22Rv1 (cell line): Measurements from ENCODE around the gene ATG2B.

Experiments
- H3K27ac ChIP-seq: fragments of 450-650 bp; 2 replicates; pipeline ENCODE4 v1.5.1; 2017
- CTCF ChIP-seq: fragments of 450-650 bp; IDR thresholded peaks from 2 replicates; pipeline ENCODE4 v1.5.1; 2017; ENCODE audit warnings: mild to moderate bottlenecking
- ZFX ChIP-seq: fragments of 450-650 bp; IDR thresholded peaks from 2 replicates; pipeline ENCODE4 v1.6.1; 2017; ENCODE audit warnings: antibody characterized with exemption, borderline replicate concordance

Gene ATG2B

DNA sequence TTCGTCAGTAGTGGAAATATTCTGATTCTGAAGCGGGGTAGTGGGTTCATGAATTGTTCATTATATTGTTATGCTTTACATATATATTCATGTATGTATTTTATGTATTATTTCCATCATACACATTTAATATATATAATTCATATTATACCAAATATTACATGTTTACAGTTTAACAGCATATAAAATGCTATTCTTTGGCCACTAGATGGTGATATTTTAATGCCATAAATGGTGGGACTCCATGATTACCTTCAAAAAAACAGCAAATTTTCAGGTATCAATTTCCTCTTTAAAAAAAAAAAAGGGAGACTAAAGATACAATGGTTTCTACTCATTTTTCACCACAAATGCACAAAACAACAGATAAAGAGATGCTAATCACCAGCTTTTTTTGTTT, 66.1 kb downstream of the ATG2B start:
- TF ChIP-seq CTCF (peak; percentile 72), ZFX (no peak)
- no peak overlapping the region for H3K27ac ChIP-seq

- no peak overlapping the region for H3K27ac ChIP-seq
- TF ChIP-seq CTCF (no peak), ZFX (no peak)
Measured at GRCh38 chr14:96294246-96294645, 68.9 kb downstream of the ATG2B start.

- TF ChIP-seq ZFX (no peak), CTCF (no peak)
- no peak overlapping the region for H3K27ac ChIP-seq
Measured at GRCh38 chr14:96287856-96288255, 75.3 kb downstream of the ATG2B start.

GRCh38 chr14:96286251-96286650, 76.9 kb downstream of the ATG2B start:
- H3K27ac ChIP-seq = no peak overlapping the region
- TF ChIP-seq CTCF (no peak), ZFX (no peak)

GRCh38 chr14:96285667-96286066, 77.5 kb downstream of the ATG2B start:
- H3K27ac ChIP-seq = no peak overlapping the region
- TF ChIP-seq CTCF (no peak), ZFX (no peak)

DNA sequence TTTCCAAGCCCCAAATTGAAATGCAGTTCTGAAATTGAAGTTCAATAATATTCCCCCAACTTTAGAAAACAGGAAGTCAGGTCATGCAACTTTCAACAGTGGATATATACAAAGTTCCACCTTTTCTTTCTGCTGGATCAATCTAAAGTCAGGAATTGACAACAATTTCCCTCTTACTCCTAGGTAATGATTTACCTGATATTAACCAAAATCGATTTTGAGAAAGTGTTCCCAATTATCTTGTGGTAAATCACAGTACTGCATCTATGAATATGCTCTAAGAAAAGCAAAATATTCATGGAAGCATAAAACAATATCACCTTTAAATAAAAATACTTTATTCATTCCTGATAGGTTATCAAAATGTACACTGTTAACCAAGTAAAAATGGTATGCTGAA, 78.7 kb downstream of the ATG2B start:
- H3K27ac ChIP-seq = no peak overlapping the region
- TF ChIP-seq CTCF (no peak), ZFX (no peak)

- no peak overlapping the region for H3K27ac ChIP-seq
- TF ChIP-seq CTCF (no peak), ZFX (no peak)
Measured at GRCh38 chr14:96284008-96284407, 79.1 kb downstream of the ATG2B start.
